ENCODE results near the gene NLGN1.

GRCh38 chr3:173351886-173352285 lies 45.7 kb upstream of the NLGN1 start:
- TF ChIP-seq MAX (IDR thresholded peaks at IDR 0.05): no peak
- TF ChIP-seq CTCF (IDR thresholded peaks at IDR 0.05): no peak
- TF ChIP-seq POLR2A (IDR thresholded peaks at IDR 0.05; ENCODE audit: low read length): no peak
- no peak for TF ChIP-seq CHD2 (IDR thresholded peaks at IDR 0.05; ENCODE audit: low read length, partially characterized antibody)
- TF ChIP-seq JUN (IDR thresholded peaks at IDR 0.05): no peak
- TF ChIP-seq CHD4 (IDR thresholded peaks at IDR 0.05; ENCODE audit: borderline replicate concordance): no peak
- TF ChIP-seq RARB (CRISPR knock-in tag; IDR thresholded peaks at IDR 0.05): no peak
- TF ChIP-seq EP300 (IDR thresholded peaks at IDR 0.05): no peak
- no peak for TF ChIP-seq RCOR1 (IDR thresholded peaks at IDR 0.05; ENCODE audit: low read depth, low read length)
- TF ChIP-seq USF2 (IDR thresholded peaks at IDR 0.05): no peak
- TF ChIP-seq MAZ (IDR thresholded peaks at IDR 0.05; ENCODE audit: borderline replicate concordance, low read depth, low read length): no peak
- TF ChIP-seq NPAS2 (CRISPR knock-in tag; IDR thresholded peaks at IDR 0.05; ENCODE audit: borderline replicate concordance): no peak
- no peak for TF ChIP-seq PBX3 (IDR thresholded peaks at IDR 0.05)
